Natural killer cell (primary cell): ENCODE results near the gene TEAD1. TPM values are rescaled to one million over a fixed set of nuclear protein-coding genes. Genes with fewer than 3 reads are reported as not detected.

Source experiments
- ATAC-seq, 3 donors: fragments of 150-1000 bp in 2 of 3; fragments of 200-7000 bp in 1 of 3; cut with Tn5 transposase; 1 replicate in 1 of 3; 2 replicates in 2 of 3; pipeline ENCODE4 v1.10.0; 2021; ENCODE audit warnings: mild to moderate bottlenecking in 2 of 3, moderate library complexity in 2 of 3
- DNase-seq, 2 donors: peaks; one replicate each; pipeline versions ENCODE4 v3.0.0 to v3.0.0-alpha.2; 2013 to 2021; ENCODE audit warnings: mixed read lengths in 1 of 2
- H3K27ac ChIP-seq: one replicate; pipeline ENCODE4 v1.5.1; 2013; ENCODE audit warnings: mild to moderate bottlenecking, low read length
- H3K27me3 ChIP-seq: one replicate; pipeline ENCODE4 v1.6.1; 2013; ENCODE audit warnings: low read length; ENCODE audit not compliant: control insufficient read depth, insufficient read depth
- H3K36me3 ChIP-seq: one replicate; pipeline ENCODE4 v1.6.1; 2013; ENCODE audit warnings: low read length; ENCODE audit not compliant: control insufficient read depth, insufficient read depth
- H3K4me1 ChIP-seq: one replicate; pipeline ENCODE4 v1.6.1; 2013; ENCODE audit warnings: low read length; ENCODE audit not compliant: control insufficient read depth, insufficient read depth
- H3K4me3 ChIP-seq: one replicate; pipeline ENCODE4 v1.5.1; 2013; ENCODE audit warnings: low read length
- H3K9me3 ChIP-seq: one replicate; pipeline ENCODE4 v1.6.1; 2013; ENCODE audit warnings: low read length; ENCODE audit not compliant: control insufficient read depth, insufficient read depth
- H3K27ac Mint-ChIP-seq, 2 donors: one replicate each; pipeline ENCODE4 v1.8.0; 2022; ENCODE audit warnings: mild to moderate bottlenecking in 2 of 2, mixed read lengths in 2 of 2, moderate library complexity in 1 of 2
- H3K27me3 Mint-ChIP-seq, 2 donors: one replicate each; pipeline ENCODE4 v1.8.0; 2022; ENCODE audit warnings: low read depth in 2 of 2, mixed read lengths in 2 of 2
- H3K36me3 Mint-ChIP-seq: one replicate; pipeline ENCODE4 v1.8.0; 2022; ENCODE audit warnings: mixed read lengths
- H3K4me1 Mint-ChIP-seq, 2 donors: one replicate each; pipeline ENCODE4 v1.8.0; 2022; ENCODE audit warnings: mixed read lengths in 2 of 2
- H3K4me3 Mint-ChIP-seq: one replicate; pipeline ENCODE4 v1.8.0; 2022; ENCODE audit warnings: mild to moderate bottlenecking, moderate library complexity, mixed read lengths
- H3K9me3 Mint-ChIP-seq, 2 donors: one replicate each; pipeline ENCODE4 v1.8.0; 2022; ENCODE audit warnings: mixed read lengths in 2 of 2
- WGBS: methylation state at CpG from one replicate; pipeline ENCODE4 v1.1.7; 2013; ENCODE audit warnings: missing lambda C conversion rate; ENCODE audit not compliant: insufficient coverage; 5-methylcytosine and 5-hydroxymethylcytosine counted together
- intact Hi-C: fragments of 100-400 bp; cut with micrococcal nuclease; formaldehyde crosslinking; loops from one replicate; pipeline ENCODE4 v1.14.2; 2022
- total RNA-seq, 4 donors: library from RNA; stranded (reverse); fragments of 120-200 nt in 1 of 4; gene quantifications; one replicate each; pipeline versions ENCODE4 v1.2.3 to v1.2.4, GENCODE V29; 2013 to 2022
- TF ChIP-seq, protein P1 (sequence below): fragments of 200-600 bp; IDR thresholded peaks from one replicate; pipeline ENCODE4 v1.8.0; 2022; ENCODE audit warnings: antibody characterized with exemption

TEAD1 gene
- total RNA-seq, 3 donors from 2014 or later (not counting 1 experiment from before 2014, with no cell fraction given) = not detected

DNA sequence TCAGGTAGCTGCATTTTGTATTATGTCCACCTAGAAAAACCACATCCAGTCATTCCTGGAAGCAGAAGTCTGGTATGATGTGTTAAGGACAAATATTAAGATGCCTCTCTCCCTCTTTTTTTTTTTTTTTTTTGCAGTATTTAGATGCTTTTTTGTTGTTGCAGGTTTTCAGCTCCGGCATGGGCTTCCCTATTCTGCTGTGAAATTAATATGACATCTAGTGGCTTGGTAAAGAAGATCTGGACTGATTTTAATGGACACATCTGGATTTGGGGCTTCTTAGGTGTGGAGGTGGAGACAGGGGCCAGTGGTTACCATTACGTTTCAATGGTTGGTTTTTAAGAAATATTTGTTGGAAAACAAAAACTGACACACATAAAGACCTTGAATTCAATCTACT is 287.4 kb downstream of the TEAD1 start:
- Histone ChIP-seq H3K36me3 (no peaks in the 10 kb centered on the region), H3K9me3 (no peaks in the 10 kb centered on the region), H3K4me1 (no peaks in the 10 kb centered on the region), H3K27ac (no peak overlapping the region), H3K27me3 (no peaks in the 10 kb centered on the region), H3K4me3 (no peak overlapping the region)
- WGBS = 75% methylated on average over 1 of the region's 2 CpGs
- DNase-seq = no peak
- Mint-ChIP-seq H3K9me3 (no peaks in the 10 kb centered on the region), H3K27me3 (peaks cover 6 to 28% of the 10 kb centered on the region in 2 donors), H3K36me3 (no peaks in the 10 kb centered on the region), H3K4me1 (no peaks in the 10 kb centered on the region), H3K27ac (no peak overlapping the region), H3K4me3 (no peak overlapping the region)
- no peak for ATAC-seq
- intact Hi-C loops = loop anchor here (5.0 kb wide), 1 partner anchor 276 kb away; no protein-coding TSS in a partner anchor
- TF ChIP-seq, protein P1, sequence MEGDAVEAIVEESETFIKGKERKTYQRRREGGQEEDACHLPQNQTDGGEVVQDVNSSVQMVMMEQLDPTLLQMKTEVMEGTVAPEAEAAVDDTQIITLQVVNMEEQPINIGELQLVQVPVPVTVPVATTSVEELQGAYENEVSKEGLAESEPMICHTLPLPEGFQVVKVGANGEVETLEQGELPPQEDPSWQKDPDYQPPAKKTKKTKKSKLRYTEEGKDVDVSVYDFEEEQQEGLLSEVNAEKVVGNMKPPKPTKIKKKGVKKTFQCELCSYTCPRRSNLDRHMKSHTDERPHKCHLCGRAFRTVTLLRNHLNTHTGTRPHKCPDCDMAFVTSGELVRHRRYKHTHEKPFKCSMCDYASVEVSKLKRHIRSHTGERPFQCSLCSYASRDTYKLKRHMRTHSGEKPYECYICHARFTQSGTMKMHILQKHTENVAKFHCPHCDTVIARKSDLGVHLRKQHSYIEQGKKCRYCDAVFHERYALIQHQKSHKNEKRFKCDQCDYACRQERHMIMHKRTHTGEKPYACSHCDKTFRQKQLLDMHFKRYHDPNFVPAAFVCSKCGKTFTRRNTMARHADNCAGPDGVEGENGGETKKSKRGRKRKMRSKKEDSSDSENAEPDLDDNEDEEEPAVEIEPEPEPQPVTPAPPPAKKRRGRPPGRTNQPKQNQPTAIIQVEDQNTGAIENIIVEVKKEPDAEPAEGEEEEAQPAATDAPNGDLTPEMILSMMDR = no peak

DNA sequence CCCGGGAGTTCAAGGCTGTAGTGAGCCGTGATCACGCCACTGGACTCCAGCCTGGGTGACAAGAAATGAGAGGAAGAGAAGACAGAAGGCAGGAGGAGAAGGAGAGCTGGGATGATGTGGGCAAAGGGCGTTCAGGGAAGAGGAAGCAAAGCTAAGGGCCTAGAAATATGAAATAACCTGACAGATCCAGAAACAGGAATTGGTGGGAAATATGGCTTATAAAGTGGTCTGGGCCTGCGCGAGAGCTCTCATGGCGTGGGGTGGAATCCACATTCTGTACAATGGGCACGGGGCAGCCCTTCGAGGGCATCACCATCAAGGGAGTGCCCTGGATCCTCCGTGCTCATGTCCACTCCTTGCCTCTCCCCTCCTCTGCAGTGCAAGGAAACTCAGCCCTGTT is 288.1 kb downstream of the TEAD1 start:
- WGBS = 90% methylated on average over 10 of the region's 10 CpGs
- Mint-ChIP-seq H3K4me3 (no peak overlapping the region), H3K27ac (no peak overlapping the region), H3K27me3 (peaks cover 6 to 28% of the 10 kb centered on the region in 2 donors), H3K36me3 (no peaks in the 10 kb centered on the region), H3K4me1 (no peaks in the 10 kb centered on the region), H3K9me3 (no peaks in the 10 kb centered on the region)
- no peak for ATAC-seq
- no peak for DNase-seq
- no peaks in the 10 kb centered on the region for H3K4me1 ChIP-seq
- no peaks in the 10 kb centered on the region for H3K27me3 ChIP-seq
- H3K9me3 ChIP-seq = no peaks in the 10 kb centered on the region
- intact Hi-C loops = loop anchor here (5.0 kb wide), 1 partner anchor 275 kb away; no protein-coding TSS in a partner anchor
- TF ChIP-seq, protein P1 = no peak
- no peak overlapping the region for H3K4me3 ChIP-seq
- H3K27ac ChIP-seq = no peak overlapping the region
- H3K36me3 ChIP-seq = no peaks in the 10 kb centered on the region

DNA sequence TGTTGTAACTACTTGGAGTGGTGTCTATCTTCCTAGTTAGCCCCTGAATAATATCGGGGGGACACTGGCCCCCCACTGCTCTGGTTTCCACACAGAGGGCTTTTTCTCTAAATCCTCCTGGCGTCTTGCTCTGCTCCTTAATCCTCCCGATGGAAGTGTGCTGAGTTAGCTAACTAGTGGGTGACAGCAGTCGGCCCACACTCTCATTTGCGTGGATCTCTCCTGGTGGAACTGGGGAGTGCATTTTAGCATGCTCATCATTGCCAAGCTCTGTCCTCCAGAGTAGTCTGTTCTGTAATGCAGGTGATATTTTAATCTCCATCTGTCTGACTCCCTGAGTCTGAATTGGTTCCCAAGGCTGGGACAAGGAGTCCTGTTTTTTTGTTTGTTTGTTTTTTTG is 288.8 kb downstream of the TEAD1 start:
- intact Hi-C loops = loop anchor here (5.0 kb wide), 1 partner anchor 274 kb away; no protein-coding TSS in a partner anchor

More for the DNA sequence above, 288.8 kb downstream of the TEAD1 start:
- Histone ChIP-seq H3K27me3 (no peaks in the 10 kb centered on the region), H3K36me3 (no peaks in the 10 kb centered on the region), H3K27ac (no peak overlapping the region), H3K4me3 (no peak overlapping the region), H3K9me3 (no peaks in the 10 kb centered on the region), H3K4me1 (no peaks in the 10 kb centered on the region)
- 86% methylated on average over 5 of the region's 5 CpGs for WGBS
- H3K9me3 Mint-ChIP-seq = no peaks in the 10 kb centered on the region
- no peak overlapping the region for H3K4me3 Mint-ChIP-seq
- no peak for ATAC-seq
- DNase-seq = no peak
- no peaks in the 10 kb centered on the region for H3K36me3 Mint-ChIP-seq
- H3K27me3 Mint-ChIP-seq = peaks cover 6 to 28% of the 10 kb centered on the region in 2 donors
- no peak overlapping the region for H3K27ac Mint-ChIP-seq
- no peaks in the 10 kb centered on the region for H3K4me1 Mint-ChIP-seq
- TF ChIP-seq, protein P1 = no peak
